OCI-LY3 (cell line): ENCODE data around the gene PLIN5.

Experiments used
- H2AFZ ChIP-seq: fragments of 200-600, 300-600 bp; shearing (Covaris generic); 2 replicates; pipeline ENCODE4 v1.6.0; 2014; ENCODE audit warnings: antibody characterized with exemption, low read depth, low read length
- H3K27ac ChIP-seq: fragments of 200-600, 300-600 bp; sonication (generic); 2 replicates; pipeline ENCODE4 v1.5.1; 2014; ENCODE audit warnings: mild to moderate bottlenecking, low read length, moderate library complexity, mixed read lengths
- H3K27me3 ChIP-seq: fragments of 200-600, 300-600 bp; sonication (generic); 2 replicates; pipeline ENCODE4 v1.6.1; 2014; ENCODE audit warnings: low read depth, low read length, mixed read lengths
- H3K36me3 ChIP-seq: fragments of 200-600, 300-600 bp; sonication (generic); replicated peaks from 2 replicates; pipeline ENCODE3; 2014; ENCODE audit warnings: low read depth, low read length, mixed read lengths
- H3K4me1 ChIP-seq: fragments of 300-600, 200-600 bp; sonication (generic); 2 replicates; pipeline ENCODE4 v1.6.1; 2014; ENCODE audit warnings: low read length, mixed read lengths
- H3K4me2 ChIP-seq: fragments of 200-600, 300-600 bp; sonication (generic); 2 replicates; pipeline ENCODE4 v1.6.1; 2014; ENCODE audit warnings: low read length, mixed read lengths
- H3K4me3 ChIP-seq: fragments of 300-600, 200-600 bp; sonication (generic); 2 replicates; pipeline ENCODE4 v1.5.1; 2014; ENCODE audit warnings: antibody characterized with exemption, mild to moderate bottlenecking, low read length, moderate library complexity
- H3K79me2 ChIP-seq: fragments of 300-600, 200-600 bp; shearing (Covaris generic); 2 replicates; pipeline ENCODE4 v1.6.1; 2014; ENCODE audit warnings: mild to moderate bottlenecking, low read length, mixed read lengths
- H3K9ac ChIP-seq: fragments of 300-600, 200-600 bp; shearing (Covaris generic); 2 replicates; pipeline ENCODE4 v1.6.0; 2014; ENCODE audit warnings: mild to moderate bottlenecking, low read length, moderate library complexity
- H3K9me3 ChIP-seq: fragments of 200-600, 300-600 bp; shearing (Covaris generic); 2 replicates; pipeline ENCODE4 v1.6.1; 2014; ENCODE audit warnings: low read length, mixed read lengths; ENCODE audit not compliant: insufficient read depth
- H4K20me1 ChIP-seq: fragments of 200-600, 300-600 bp; sonication (generic); 2 replicates; pipeline ENCODE4 v1.6.1; 2016; ENCODE audit warnings: low read length, mixed read lengths; ENCODE audit not compliant: insufficient read depth
- EZH2phosphoT487 ChIP-seq: fragments of 200-600 bp; shearing (Covaris generic); IDR thresholded peaks from 2 replicates; pipeline ENCODE4 v1.6.1; 2018; ENCODE audit warnings: antibody characterized with exemption, mixed run types, low read depth
- TF ChIP-seq, protein P1 (sequence below): fragments of 200-600, 300-600 bp; sonication (generic); IDR thresholded peaks from 2 replicates; pipeline ENCODE4 v1.5.1; 2014; ENCODE audit warnings: antibody characterized with exemption, low read length, low read depth

The PLIN5 gene

DNA sequence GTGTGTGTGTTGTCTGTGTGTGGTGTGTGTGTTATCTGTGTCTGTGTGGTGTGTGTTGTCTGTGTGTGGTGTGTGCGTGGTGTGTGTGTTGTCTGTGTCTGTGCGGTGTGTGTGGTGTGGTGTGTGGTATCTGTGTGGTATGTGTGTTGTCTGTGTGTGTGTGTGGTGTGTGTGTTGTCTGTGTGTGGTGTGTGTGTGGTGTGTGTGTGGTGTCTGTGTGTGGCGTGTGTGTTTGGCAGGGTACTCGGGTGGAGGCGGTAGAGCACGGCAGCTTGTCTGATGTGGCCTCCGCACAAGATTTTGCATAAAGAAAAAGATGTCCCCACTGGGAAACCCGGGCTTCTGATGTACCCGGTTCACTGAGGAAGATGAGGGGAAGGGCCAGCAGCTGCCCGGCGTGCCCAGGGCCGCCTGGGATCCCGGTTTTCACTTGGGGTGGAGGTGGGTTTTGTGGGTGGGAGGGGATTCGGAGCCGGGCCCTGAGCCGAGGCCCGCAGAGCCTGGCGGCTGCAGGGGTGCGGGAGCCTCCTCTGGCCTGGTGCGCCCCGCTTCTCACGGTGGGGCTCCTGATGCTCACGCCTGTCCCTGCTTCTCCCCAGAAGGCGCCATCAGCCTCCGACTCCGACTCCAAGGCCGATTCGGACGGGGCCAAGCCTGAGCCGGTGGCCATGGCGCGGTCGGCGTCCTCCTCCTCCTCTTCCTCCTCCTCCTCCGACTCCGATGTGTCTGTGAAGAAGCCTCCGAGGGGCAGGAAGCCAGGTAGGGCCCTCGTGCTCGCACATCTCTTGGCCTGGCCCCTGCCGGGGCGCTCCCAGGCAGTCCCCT, 41.7 kb downstream of the PLIN5 start:
- Histone ChIP-seq H3K27ac (no peak overlapping the region), H3K36me3 (peaks cover 49% of the 10 kb centered on the region)

GRCh38 chr19:4492337-4493103, 42.5 kb downstream of the PLIN5 start:
- H3K9ac ChIP-seq = no peak overlapping the region
- no peak overlapping the region for H3K4me2 ChIP-seq
- no peaks in the 10 kb centered on the region for H3K27me3 ChIP-seq
- H3K79me2 ChIP-seq = no peaks in the 10 kb centered on the region
- no peaks in the 10 kb centered on the region for H4K20me1 ChIP-seq
- peaks cover 41% of the 10 kb centered on the region for H3K36me3 ChIP-seq
- H2AFZ ChIP-seq = no peak overlapping the region
- no peaks in the 10 kb centered on the region for H3K4me1 ChIP-seq
- H3K9me3 ChIP-seq = no peaks in the 10 kb centered on the region
- TF ChIP-seq, protein P1, sequence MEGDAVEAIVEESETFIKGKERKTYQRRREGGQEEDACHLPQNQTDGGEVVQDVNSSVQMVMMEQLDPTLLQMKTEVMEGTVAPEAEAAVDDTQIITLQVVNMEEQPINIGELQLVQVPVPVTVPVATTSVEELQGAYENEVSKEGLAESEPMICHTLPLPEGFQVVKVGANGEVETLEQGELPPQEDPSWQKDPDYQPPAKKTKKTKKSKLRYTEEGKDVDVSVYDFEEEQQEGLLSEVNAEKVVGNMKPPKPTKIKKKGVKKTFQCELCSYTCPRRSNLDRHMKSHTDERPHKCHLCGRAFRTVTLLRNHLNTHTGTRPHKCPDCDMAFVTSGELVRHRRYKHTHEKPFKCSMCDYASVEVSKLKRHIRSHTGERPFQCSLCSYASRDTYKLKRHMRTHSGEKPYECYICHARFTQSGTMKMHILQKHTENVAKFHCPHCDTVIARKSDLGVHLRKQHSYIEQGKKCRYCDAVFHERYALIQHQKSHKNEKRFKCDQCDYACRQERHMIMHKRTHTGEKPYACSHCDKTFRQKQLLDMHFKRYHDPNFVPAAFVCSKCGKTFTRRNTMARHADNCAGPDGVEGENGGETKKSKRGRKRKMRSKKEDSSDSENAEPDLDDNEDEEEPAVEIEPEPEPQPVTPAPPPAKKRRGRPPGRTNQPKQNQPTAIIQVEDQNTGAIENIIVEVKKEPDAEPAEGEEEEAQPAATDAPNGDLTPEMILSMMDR = no peak
- no peak for TF ChIP-seq EZH2phosphoT487
- H3K27ac ChIP-seq = no peak overlapping the region
- H3K4me3 ChIP-seq = no peak overlapping the region

More for the DNA sequence above, 41.7 kb downstream of the PLIN5 start:
- Histone ChIP-seq H3K79me2 (no peaks in the 10 kb centered on the region), H3K4me3 (no peak overlapping the region), H3K4me2 (no peak overlapping the region), H3K9ac (no peak overlapping the region), H4K20me1 (no peaks in the 10 kb centered on the region), H3K4me1 (no peaks in the 10 kb centered on the region), H3K9me3 (no peaks in the 10 kb centered on the region), H2AFZ (no peak overlapping the region), H3K27me3 (no peaks in the 10 kb centered on the region)
- TF ChIP-seq, protein P1 = no peak
- no peak for TF ChIP-seq EZH2phosphoT487

- Histone ChIP-seq H3K27me3 (no peaks in the 10 kb centered on the region), H4K20me1 (no peaks in the 10 kb centered on the region), H3K36me3 (peaks cover 38% of the 10 kb centered on the region), H3K27ac (no peak overlapping the region), H3K9ac (no peak overlapping the region), H3K4me3 (no peak overlapping the region), H2AFZ (no peak overlapping the region), H3K79me2 (no peaks in the 10 kb centered on the region), H3K9me3 (no peaks in the 10 kb centered on the region), H3K4me1 (no peaks in the 10 kb centered on the region), H3K4me2 (no peak overlapping the region)
- no peak for TF ChIP-seq EZH2phosphoT487
- TF ChIP-seq, protein P1 = no peak
Measured at GRCh38 chr19:4491446-4491845, 43.6 kb downstream of the PLIN5 start.

DNA sequence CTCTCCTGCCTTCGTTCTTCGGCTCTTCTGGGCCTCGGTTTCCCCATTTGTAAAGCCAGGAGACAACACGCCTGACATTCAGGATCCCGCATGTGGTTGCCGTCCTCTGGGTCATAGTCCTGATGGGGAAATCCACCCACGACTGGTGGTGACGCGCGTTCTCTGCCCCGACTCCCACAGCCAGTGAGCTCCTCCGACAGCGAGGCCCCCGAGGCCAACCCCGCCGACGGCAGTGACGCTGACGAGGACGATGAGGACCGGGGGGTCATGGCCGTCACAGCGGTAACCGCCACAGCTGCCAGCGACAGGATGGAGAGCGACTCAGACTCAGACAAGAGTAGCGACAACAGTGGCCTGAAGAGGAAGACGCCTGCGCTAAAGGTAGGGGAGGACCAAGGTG, 46.5 kb downstream of the PLIN5 start:
- Histone ChIP-seq H3K36me3 (peaks cover 34% of the 10 kb centered on the region), H3K4me1 (no peaks in the 10 kb centered on the region)
- no peak for TF ChIP-seq EZH2phosphoT487
- TF ChIP-seq, protein P1 = no peak

More for the DNA sequence above, 46.5 kb downstream of the PLIN5 start:
- no peak overlapping the region for H3K27ac ChIP-seq
- no peaks in the 10 kb centered on the region for H3K79me2 ChIP-seq
- no peak overlapping the region for H2AFZ ChIP-seq
- H3K9me3 ChIP-seq = no peaks in the 10 kb centered on the region
- H3K27me3 ChIP-seq = no peaks in the 10 kb centered on the region
- no peak overlapping the region for H3K4me2 ChIP-seq
- H4K20me1 ChIP-seq = no peaks in the 10 kb centered on the region
- H3K9ac ChIP-seq = no peak overlapping the region
- H3K4me3 ChIP-seq = no peak overlapping the region
